Thyroid gland (tissue), 4 donors: ENCODE measurements around the gene SYPL2. TPM values are rescaled to one million over a fixed set of nuclear protein-coding genes. Genes with fewer than 3 reads are reported as not detected.

Experiments used
- DNase-seq, 2 donors: peaks; one replicate each; pipeline ENCODE4 v3.0.0-alpha.2; 2019
- H3K27ac ChIP-seq, 3 donors: fragments of 200-600 bp; sonication (generic); 1 replicate in 2 of 3; 2 replicates in 1 of 3; pipeline ENCODE4 v1.5.1; 2016 to 2019; ENCODE audit warnings: mild to moderate bottlenecking in 1 of 3, moderate library complexity in 1 of 3
- H3K27me3 ChIP-seq: fragments of 200-600 bp; sonication (generic); one replicate; pipeline ENCODE4 v1.5.1; 2019
- H3K36me3 ChIP-seq, 2 donors: fragments of 200-600 bp; sonication (generic); one replicate each; pipeline ENCODE4 v1.5.1; 2016 to 2019
- H3K4me1 ChIP-seq, 2 donors: fragments of 200-600 bp; sonication (generic); one replicate each; pipeline ENCODE4 v1.5.1; 2017 to 2019
- H3K4me3 ChIP-seq, 3 donors: fragments of 200-600 bp; sonication (generic); replicated peaks in 1 of 3; 1 replicate in 2 of 3; 2 replicates in 1 of 3; pipeline ENCODE4 v1.5.1; 2016; ENCODE audit warnings: mild to moderate bottlenecking in 1 of 3
- H3K9me3 ChIP-seq: fragments of 200-600 bp; sonication (generic); one replicate; pipeline ENCODE4 v1.5.1; 2017
- CTCF ChIP-seq, 6 experiments: fragments of 200-600 bp in 3 of 6; fragments of 450-650 bp in 3 of 6; sonication (generic) in 3 of 6; IDR thresholded peaks; one replicate each; pipeline ENCODE4 v1.5.1; 2016 to 2019; ENCODE audit warnings: antibody characterized with exemption in 6 of 6, mild to moderate bottlenecking in 2 of 6, inconsistent platforms in 1 of 6, moderate library complexity in 1 of 6
- POLR2A ChIP-seq, 2 donors: fragments of 450-650 bp; IDR thresholded peaks; one replicate each; pipeline ENCODE4 v1.6.1; 2017; ENCODE audit warnings: antibody characterized with exemption in 2 of 2, mild to moderate bottlenecking in 2 of 2, moderate library complexity in 1 of 2
- WGBS, 2 donors: methylation state at CpG; one replicate each; pipeline ENCODE4 v1.1.5; 2017; 5-methylcytosine and 5-hydroxymethylcytosine counted together
- intact Hi-C: fragments of 100-400 bp; cut with DNase I; formaldehyde crosslinking; loops from one replicate; pipeline ENCODE4 v1.15.1; 2023
- total RNA-seq, 4 donors: library from RNA; depleted of rRNA; stranded (reverse); fragments of >200 nt; gene quantifications; one replicate each; pipeline ENCODE4 v1.2.3, GENCODE V29; 2016

SYPL2 gene
- total RNA-seq, 4 donors from 2014 or later = 7.9 to 12.4 (median 9.1) TPM

- Histone ChIP-seq H3K4me1 (peaks cover 4 to 11% of the 10 kb centered on the region in 2 donors), H3K27me3 (no peaks in the 10 kb centered on the region), H3K36me3 (peaks cover 18 to 25% of the 10 kb centered on the region in 2 donors), H3K4me3 (no peak overlapping the region), H3K27ac (no peak overlapping the region), H3K9me3 (no peaks in the 10 kb centered on the region)
- WGBS, 2 donors = 55 to 61% methylated on average over 5 of the region's 5 CpGs
- DNase-seq = no peak
- intact Hi-C loops = no loop called here
- TF ChIP-seq CTCF (IDR thresholded peaks at IDR 0.05) = no peak
- TF ChIP-seq POLR2A (IDR thresholded peaks at IDR 0.05) = no peak
Measured at GRCh38 chr1:109500941-109501381, 34.6 kb downstream of the SYPL2 start.

GRCh38 chr1:109501644-109502363, 35.5 kb downstream of the SYPL2 start:
- H3K4me1 ChIP-seq = peaks cover 4 to 11% of the 10 kb centered on the region in 2 donors
- H3K27ac ChIP-seq = no peak overlapping the region
- DNase-seq = no peak
- no peak overlapping the region for H3K4me3 ChIP-seq
- H3K9me3 ChIP-seq = no peaks in the 10 kb centered on the region
- intact Hi-C loops = no loop called here
- TF ChIP-seq POLR2A (IDR thresholded peaks at IDR 0.05) = no peak
- TF ChIP-seq CTCF (IDR thresholded peaks at IDR 0.05) = no peak
- H3K36me3 ChIP-seq = peaks cover 11 to 17% of the 10 kb centered on the region in 2 donors
- H3K27me3 ChIP-seq = no peaks in the 10 kb centered on the region
- WGBS, 2 donors = 71 to 84% methylated on average over 4 to 5 of the region's 5 CpGs

GRCh38 chr1:109502364-109502851, 36.1 kb downstream of the SYPL2 start:
- Histone ChIP-seq H3K4me3 (no peak overlapping the region), H3K4me1 (peaks cover 4 to 11% of the 10 kb centered on the region in 2 donors), H3K36me3 (peaks cover 6 to 11% of the 10 kb centered on the region in 2 donors), H3K27me3 (no peaks in the 10 kb centered on the region), H3K27ac (no peak overlapping the region), H3K9me3 (no peaks in the 10 kb centered on the region)
- DNase-seq = no peak
- no peak for TF ChIP-seq POLR2A (IDR thresholded peaks at IDR 0.05)
- intact Hi-C loops = no loop called here
- WGBS, 2 donors = 87 to 90% methylated on average over 3 of the region's 3 CpGs

DNA sequence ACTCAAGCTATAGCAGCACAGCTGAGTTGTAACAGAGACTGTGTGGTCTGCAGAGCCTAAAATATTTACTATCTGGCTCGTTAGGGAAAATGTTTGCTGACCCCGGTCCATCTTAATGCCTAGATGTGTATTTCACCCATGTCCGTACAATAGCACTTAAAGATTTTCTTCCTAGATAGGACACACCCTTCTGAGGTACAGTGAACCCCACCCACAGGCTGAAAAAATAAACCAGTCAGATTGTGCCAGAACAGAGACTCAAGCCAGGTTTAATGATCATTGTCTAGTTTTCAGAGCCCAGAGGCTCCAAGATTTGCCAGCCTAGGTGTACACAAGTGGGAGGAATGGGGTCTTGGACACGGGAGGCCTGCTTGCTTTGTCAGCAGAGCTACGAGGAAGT, 37.6 kb downstream of the SYPL2 start:
- no peak overlapping the region for H3K27ac ChIP-seq
- peaks cover 4 to 15% of the 10 kb centered on the region in 2 donors for H3K4me1 ChIP-seq
- DNase-seq = no peak
- H3K9me3 ChIP-seq = no peaks in the 10 kb centered on the region
- no peak for TF ChIP-seq POLR2A (IDR thresholded peaks at IDR 0.05)
- TF ChIP-seq CTCF (IDR thresholded peaks at IDR 0.05) = no peak
- no peak overlapping the region for H3K4me3 ChIP-seq
- peaks cover 3 to 5% of the 10 kb centered on the region in 2 donors for H3K36me3 ChIP-seq
- 73 to 80% methylated on average over 5 of the region's 5 CpGs for WGBS, 2 donors
- intact Hi-C loops = no loop called here
- H3K27me3 ChIP-seq = no peaks in the 10 kb centered on the region

DNA sequence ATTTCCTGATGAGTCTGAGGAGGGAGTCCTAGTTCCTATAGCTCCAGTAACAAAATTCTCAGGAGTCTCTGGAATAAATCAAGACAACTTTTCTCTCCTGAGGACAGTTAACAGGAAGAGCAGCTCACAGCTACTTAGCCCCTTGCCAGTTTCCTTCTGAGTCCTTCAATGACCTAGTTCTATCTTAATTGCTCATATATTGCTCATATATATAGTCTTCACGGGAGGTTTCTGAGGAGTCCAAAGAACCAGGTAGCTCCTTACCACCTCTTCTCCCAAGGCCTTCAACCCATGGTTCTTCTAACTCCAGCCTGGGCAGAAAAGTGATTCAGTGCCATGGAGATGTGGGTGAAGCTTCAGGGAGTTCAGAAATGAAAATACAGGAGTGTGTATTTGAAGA, 38.6 kb downstream of the SYPL2 start:
- WGBS, 2 donors = 88 to 93% methylated on average over 1 of the region's 1 CpG
- no peak for TF ChIP-seq POLR2A (IDR thresholded peaks at IDR 0.05)
- TF ChIP-seq CTCF (IDR thresholded peaks at IDR 0.05) = no peak
- peaks cover 6 to 11% of the 10 kb centered on the region in 2 donors for H3K4me1 ChIP-seq

More for the DNA sequence above, 38.6 kb downstream of the SYPL2 start:
- intact Hi-C loops = no loop called here
- peaks cover 3 to 5% of the 10 kb centered on the region in 2 donors for H3K36me3 ChIP-seq
- H3K27ac ChIP-seq = no peak overlapping the region
- no peak overlapping the region for H3K4me3 ChIP-seq
- DNase-seq = no peak
- H3K9me3 ChIP-seq = no peaks in the 10 kb centered on the region
- H3K27me3 ChIP-seq = no peaks in the 10 kb centered on the region
